ENCODE data around the gene CGB1. TPM values are rescaled to one million over a fixed set of nuclear protein-coding genes. Genes with fewer than 3 reads are reported as not detected.

CGB1 gene
- total RNA-seq, 3 donors from 2014 or later = not detected

- ATAC-seq (no peak), DNase-seq (no peak)
- TF ChIP-seq CTCF (IDR thresholded peaks at IDR 0.05) = no peak
- Histone ChIP-seq H3K9me3 (no peaks in the 10 kb centered on the region), H3K4me1 (ENCODE audit: low read depth) (peaks cover 23% of the 10 kb centered on the region), H3K36me3 (ENCODE audit: low read depth) (no peaks in the 10 kb centered on the region), H3K4me3 (no peak overlapping the region)
- intact Hi-C loops (cut with DNase I, micrococcal nuclease) = no loop called here
These were observed 45.6 kb downstream of the CGB1 start for GRCh38 chr19:48991011-48991609.

GRCh38 chr19:48990400-48990799 lies 46.3 kb downstream of the CGB1 start:
- intact Hi-C loops (cut with DNase I, micrococcal nuclease) = no loop called here
- H3K4me1 ChIP-seq (ENCODE audit: low read depth) = peaks cover 23% of the 10 kb centered on the region
- no peak for ATAC-seq

GRCh38 chr19:48989701-48990291 lies 46.9 kb downstream of the CGB1 start:
- peaks cover 20% of the 10 kb centered on the region for H3K4me1 ChIP-seq (ENCODE audit: low read depth)
- TF ChIP-seq CTCF (IDR thresholded peaks at IDR 0.05) = no peak
- intact Hi-C loops (cut with DNase I, micrococcal nuclease) = no loop called here
- no peak for DNase-seq
- H3K9me3 ChIP-seq = no peaks in the 10 kb centered on the region
- H3K4me3 ChIP-seq = no peak overlapping the region
- no peaks in the 10 kb centered on the region for H3K36me3 ChIP-seq (ENCODE audit: low read depth)
- no peak for ATAC-seq

More at GRCh38 chr19:48990400-48990799, 46.3 kb downstream of the CGB1 start:
- Histone ChIP-seq H3K9me3 (no peaks in the 10 kb centered on the region), H3K36me3 (ENCODE audit: low read depth) (no peaks in the 10 kb centered on the region), H3K4me3 (no peak overlapping the region)
- TF ChIP-seq CTCF (IDR thresholded peaks at IDR 0.05) = no peak
- no peak for DNase-seq

- TF ChIP-seq CTCF (IDR thresholded peaks at IDR 0.05) = no peak
- Histone ChIP-seq H3K4me1 (ENCODE audit: low read depth) (peaks cover 12% of the 10 kb centered on the region), H3K4me3 (no peak overlapping the region), H3K36me3 (ENCODE audit: low read depth) (no peaks in the 10 kb centered on the region), H3K9me3 (no peaks in the 10 kb centered on the region)
- intact Hi-C loops (cut with DNase I, micrococcal nuclease) = no loop called here
- ATAC-seq = no peak
- no peak for DNase-seq
These were observed 47.8 kb downstream of the CGB1 start for GRCh38 chr19:48988860-48989259.

- intact Hi-C loops (cut with DNase I, micrococcal nuclease) = no loop called here
- peaks cover 12% of the 10 kb centered on the region for H3K4me1 ChIP-seq (ENCODE audit: low read depth)
- H3K4me3 ChIP-seq = no peak overlapping the region
- H3K9me3 ChIP-seq = no peaks in the 10 kb centered on the region
- TF ChIP-seq CTCF (IDR thresholded peaks at IDR 0.05) = no peak
- ATAC-seq = no peak
- no peak for DNase-seq
- H3K36me3 ChIP-seq (ENCODE audit: low read depth) = no peaks in the 10 kb centered on the region
These were observed 48.4 kb downstream of the CGB1 start for GRCh38 chr19:48988286-48988685.

All from mucosa of descending colon (tissue), 3 donors.